ENCODE results near the gene RPL32.

DNA sequence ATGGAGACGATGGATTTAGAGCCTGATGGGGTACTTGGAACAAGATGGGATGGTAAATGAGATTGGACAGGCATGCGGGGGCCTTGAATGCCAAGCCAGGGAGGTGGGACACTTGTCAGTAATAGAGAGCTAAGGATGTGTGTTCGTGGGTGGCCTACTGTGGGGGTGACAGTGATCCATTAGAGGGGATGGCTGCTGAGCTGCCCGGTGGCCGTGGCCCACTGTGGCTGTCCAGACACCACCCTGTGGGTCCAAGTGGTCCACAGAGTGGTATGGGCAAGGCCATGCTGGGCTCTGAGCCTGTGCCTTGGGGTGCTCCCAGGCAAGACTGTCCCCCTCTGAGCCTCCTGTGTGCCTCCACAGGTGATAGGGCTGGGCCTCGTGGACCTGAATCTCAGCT lies 27.4 kb downstream of the RPL32 start:
- TF ChIP-seq, protein P1, sequence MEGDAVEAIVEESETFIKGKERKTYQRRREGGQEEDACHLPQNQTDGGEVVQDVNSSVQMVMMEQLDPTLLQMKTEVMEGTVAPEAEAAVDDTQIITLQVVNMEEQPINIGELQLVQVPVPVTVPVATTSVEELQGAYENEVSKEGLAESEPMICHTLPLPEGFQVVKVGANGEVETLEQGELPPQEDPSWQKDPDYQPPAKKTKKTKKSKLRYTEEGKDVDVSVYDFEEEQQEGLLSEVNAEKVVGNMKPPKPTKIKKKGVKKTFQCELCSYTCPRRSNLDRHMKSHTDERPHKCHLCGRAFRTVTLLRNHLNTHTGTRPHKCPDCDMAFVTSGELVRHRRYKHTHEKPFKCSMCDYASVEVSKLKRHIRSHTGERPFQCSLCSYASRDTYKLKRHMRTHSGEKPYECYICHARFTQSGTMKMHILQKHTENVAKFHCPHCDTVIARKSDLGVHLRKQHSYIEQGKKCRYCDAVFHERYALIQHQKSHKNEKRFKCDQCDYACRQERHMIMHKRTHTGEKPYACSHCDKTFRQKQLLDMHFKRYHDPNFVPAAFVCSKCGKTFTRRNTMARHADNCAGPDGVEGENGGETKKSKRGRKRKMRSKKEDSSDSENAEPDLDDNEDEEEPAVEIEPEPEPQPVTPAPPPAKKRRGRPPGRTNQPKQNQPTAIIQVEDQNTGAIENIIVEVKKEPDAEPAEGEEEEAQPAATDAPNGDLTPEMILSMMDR (IDR thresholded peaks at IDR 0.05; ENCODE audit: insufficient read depth, low read depth, low read length) = no peak
- no peak for TF ChIP-seq EZH2 (IDR thresholded peaks at IDR 0.05; ENCODE audit: insufficient read depth, low read length)

Data from astrocyte (in vitro differentiated cells and primary cell).